Measurements from ENCODE around the gene ANGPTL4. TPM values are rescaled to one million over a fixed set of nuclear protein-coding genes. Genes with fewer than 3 reads are reported as not detected.

Gene ANGPTL4
- total and polyA plus RNA-seq, 2 of the 13 experiments (the other 11 are each of a cell fraction or from before 2014, with no cell fraction given): 0.80 to 21.7 TPM

DNA sequence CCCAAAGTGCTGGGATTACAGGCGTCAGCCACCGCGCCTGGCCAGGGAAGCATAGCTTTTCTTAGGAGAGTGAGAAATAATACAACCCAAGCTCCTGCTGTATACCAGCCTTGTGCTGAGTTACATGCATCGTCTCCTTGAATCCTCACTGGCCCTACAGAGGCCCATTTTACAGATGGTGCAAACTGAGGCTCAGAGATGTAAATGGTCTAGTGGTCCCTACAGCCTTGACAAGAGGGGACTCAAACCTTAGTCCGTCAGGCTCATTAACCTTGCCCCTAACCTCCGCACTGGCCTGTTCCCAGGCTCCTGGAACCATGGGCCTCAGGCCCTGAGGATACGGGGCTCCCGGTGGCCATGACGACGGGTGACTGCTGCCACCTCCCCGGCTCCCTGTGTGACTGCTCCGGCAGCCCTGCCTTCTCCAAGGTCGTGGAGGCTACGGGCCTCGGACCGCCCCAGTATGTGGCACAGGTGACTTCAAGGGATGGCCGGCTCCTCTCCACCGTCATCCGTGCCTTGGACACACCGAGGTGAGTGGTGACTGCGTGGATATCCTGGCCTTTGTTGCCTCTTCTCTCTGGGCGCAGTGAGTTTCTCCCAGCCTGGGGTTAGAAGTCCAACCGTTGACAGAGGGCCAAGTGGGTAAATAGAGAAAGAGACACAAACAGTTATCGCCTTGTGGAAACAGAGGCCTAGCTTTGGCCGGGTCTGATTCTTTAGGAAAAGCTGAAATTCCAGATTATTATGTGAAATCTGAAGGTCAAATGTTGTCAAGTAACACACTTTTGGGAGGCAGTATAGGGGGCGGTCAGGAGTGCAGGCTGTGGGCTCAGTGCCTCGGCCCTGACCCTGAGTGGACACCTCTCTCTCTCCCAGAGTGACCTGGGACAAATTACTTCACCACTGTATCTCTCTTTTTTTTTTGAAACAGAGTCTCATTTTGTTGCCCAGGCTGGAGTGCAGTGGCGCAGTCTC lies 57.8 kb downstream of the ANGPTL4 start (continued):
- TF ChIP-seq HOMEZ (CRISPR knock-in tag; IDR thresholded peaks at IDR 0.05; ENCODE audit: low read depth) (no peak), SPEN (CRISPR knock-in tag; IDR thresholded peaks at IDR 0.05; ENCODE audit: low read depth) (no peak), PLRG1 (conservative IDR thresholded peaks at IDR 0.05) (no peak), AFF4 (CRISPR knock-in tag; IDR thresholded peaks at IDR 0.05) (no peak), ATF6 (CRISPR knock-in tag; conservative IDR thresholded peaks at IDR 0.05) (no peak), ZNF547 (CRISPR knock-in tag; IDR thresholded peaks at IDR 0.05) (no peak), SNAPC5 (CRISPR knock-in tag; IDR thresholded peaks at IDR 0.05; ENCODE audit: borderline replicate concordance) (no peak), RFX1 (IDR thresholded peaks at IDR 0.05) (peak; percentile 59; the same call in 1 of the 2 replicates), SOX6 (IDR thresholded peaks at IDR 0.05) (no peak), SOX6 (CRISPR knock-in tag; IDR thresholded peaks at IDR 0.05) (peak; percentile 60; the same call in 1 of the 2 replicates)
- TF ChIP-seq, protein P1, sequence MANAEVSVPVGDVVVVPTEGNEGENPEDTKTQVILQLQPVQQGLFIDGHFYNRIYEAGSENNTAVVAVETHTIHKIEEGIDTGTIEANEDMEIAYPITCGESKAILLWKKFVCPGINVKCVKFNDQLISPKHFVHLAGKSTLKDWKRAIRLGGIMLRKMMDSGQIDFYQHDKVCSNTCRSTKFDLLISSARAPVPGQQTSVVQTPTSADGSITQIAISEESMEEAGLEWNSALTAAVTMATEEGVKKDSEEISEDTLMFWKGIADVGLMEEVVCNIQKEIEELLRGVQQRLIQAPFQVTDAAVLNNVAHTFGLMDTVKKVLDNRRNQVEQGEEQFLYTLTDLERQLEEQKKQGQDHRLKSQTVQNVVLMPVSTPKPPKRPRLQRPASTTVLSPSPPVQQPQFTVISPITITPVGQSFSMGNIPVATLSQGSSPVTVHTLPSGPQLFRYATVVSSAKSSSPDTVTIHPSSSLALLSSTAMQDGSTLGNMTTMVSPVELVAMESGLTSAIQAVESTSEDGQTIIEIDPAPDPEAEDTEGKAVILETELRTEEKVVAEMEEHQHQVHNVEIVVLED (CRISPR knock-in tag; IDR thresholded peaks at IDR 0.05; ENCODE audit: borderline replicate concordance): peak; percentile 42; the same call in 1 of the 2 replicates
- TF ChIP-seq, protein P2, sequence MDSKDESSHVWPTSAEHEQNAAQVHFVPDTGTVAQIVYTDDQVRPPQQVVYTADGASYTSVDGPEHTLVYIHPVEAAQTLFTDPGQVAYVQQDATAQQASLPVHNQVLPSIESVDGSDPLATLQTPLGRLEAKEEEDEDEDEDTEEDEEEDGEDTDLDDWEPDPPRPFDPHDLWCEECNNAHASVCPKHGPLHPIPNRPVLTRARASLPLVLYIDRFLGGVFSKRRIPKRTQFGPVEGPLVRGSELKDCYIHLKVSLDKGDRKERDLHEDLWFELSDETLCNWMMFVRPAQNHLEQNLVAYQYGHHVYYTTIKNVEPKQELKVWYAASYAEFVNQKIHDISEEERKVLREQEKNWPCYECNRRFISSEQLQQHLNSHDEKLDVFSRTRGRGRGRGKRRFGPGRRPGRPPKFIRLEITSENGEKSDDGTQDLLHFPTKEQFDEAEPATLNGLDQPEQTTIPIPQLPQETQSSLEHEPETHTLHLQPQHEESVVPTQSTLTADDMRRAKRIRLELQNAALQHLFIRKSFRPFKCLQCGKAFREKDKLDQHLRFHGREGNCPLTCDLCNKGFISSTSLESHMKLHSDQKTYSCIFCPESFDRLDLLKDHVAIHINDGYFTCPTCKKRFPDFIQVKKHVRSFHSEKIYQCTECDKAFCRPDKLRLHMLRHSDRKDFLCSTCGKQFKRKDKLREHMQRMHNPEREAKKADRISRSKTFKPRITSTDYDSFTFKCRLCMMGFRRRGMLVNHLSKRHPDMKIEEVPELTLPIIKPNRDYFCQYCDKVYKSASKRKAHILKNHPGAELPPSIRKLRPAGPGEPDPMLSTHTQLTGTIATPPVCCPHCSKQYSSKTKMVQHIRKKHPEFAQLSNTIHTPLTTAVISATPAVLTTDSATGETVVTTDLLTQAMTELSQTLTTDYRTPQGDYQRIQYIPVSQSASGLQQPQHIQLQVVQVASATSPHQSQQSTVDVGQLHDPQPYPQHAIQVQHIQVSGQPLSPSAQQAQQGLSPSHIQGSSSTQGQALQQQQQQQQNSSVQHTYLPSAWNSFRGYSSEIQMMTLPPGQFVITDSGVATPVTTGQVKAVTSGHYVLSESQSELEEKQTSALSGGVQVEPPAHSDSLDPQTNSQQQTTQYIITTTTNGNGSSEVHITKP (CRISPR knock-in tag; IDR thresholded peaks at IDR 0.05; ENCODE audit: low read depth): peak; percentile 25; the same call in 1 of the 2 replicates
